Body of pancreas (tissue), 4 donors: ENCODE measurements around the gene HAAO. TPM values are rescaled to one million over a fixed set of nuclear protein-coding genes. Genes with fewer than 3 reads are reported as not detected.

Source experiments
- ATAC-seq: fragments of 150-250 bp; one replicate; pipeline ENCODE4 v1.9.1; 2016
- DNase-seq, 4 donors: peaks; one replicate each; pipeline ENCODE4 v3.0.0-alpha.2; 2019
- H3K27ac ChIP-seq, 4 donors: fragments of 200-600 bp; sonication (generic); 1 replicate in 3 of 4; 2 replicates in 1 of 4; pipeline versions ENCODE4 v1.5.1 to v1.6.1; 2016 to 2019; ENCODE audit warnings: mild to moderate bottlenecking in 1 of 4, mixed read lengths in 1 of 4, moderate library complexity in 1 of 4
- H3K27me3 ChIP-seq, 2 donors: fragments of 200-600 bp; sonication (generic); one replicate each; pipeline ENCODE4 v1.6.0; 2016; ENCODE audit warnings: mild to moderate bottlenecking in 1 of 2
- H3K36me3 ChIP-seq, 2 donors: fragments of 200-600 bp; sonication (generic); replicated peaks in 1 of 2; 2 replicates each; pipeline ENCODE4 v1.5.1; 2016; ENCODE audit warnings: low read depth in 2 of 2; ENCODE audit not compliant: insufficient read depth in 1 of 2
- H3K4me1 ChIP-seq: fragments of 200-600 bp; sonication (generic); one replicate; pipeline ENCODE4 v1.6.0; 2016
- H3K4me3 ChIP-seq, 2 donors: fragments of 200-600 bp; sonication (generic); 1 replicate in 1 of 2; 2 replicates in 1 of 2; pipeline ENCODE4 v1.5.1; 2016 to 2019
- H3K9me3 ChIP-seq, 3 donors: fragments of 200-600 bp; sonication (generic); 1 replicate in 2 of 3; 2 replicates in 1 of 3; pipeline ENCODE4 v1.5.1; 2016
- POLR2A ChIP-seq, 3 donors: fragments of 450-650 bp; IDR thresholded peaks; one replicate each; pipeline ENCODE4 v1.6.1; 2016; ENCODE audit warnings: antibody characterized with exemption in 3 of 3, mild to moderate bottlenecking in 2 of 3
- WGBS, 2 donors: methylation state at CpG; one replicate each; pipeline ENCODE4 v1.1.5; 2017; 5-methylcytosine and 5-hydroxymethylcytosine counted together
- intact Hi-C: fragments of 100-400 bp; cut with DNase I; formaldehyde crosslinking; loops from one replicate; pipeline ENCODE4 v1.15.1; 2023
- total RNA-seq, 2 donors: library from RNA; depleted of rRNA; stranded (reverse); fragments of >200 nt; gene quantifications; one replicate each; pipeline ENCODE4 v1.1.0, GENCODE V29; 2016
- TF ChIP-seq, protein P1 (sequence below), 7 experiments: fragments of 450-650 bp in 4 of 7; fragments of 200-600 bp in 3 of 7; sonication (generic) in 3 of 7; IDR thresholded peaks; one replicate each; pipeline ENCODE4 v1.5.1; 2016 to 2019; ENCODE audit warnings: antibody characterized with exemption in 7 of 7

Gene HAAO
- total RNA-seq, 2 donors from 2014 or later: 30.3 to 30.9 TPM

DNA sequence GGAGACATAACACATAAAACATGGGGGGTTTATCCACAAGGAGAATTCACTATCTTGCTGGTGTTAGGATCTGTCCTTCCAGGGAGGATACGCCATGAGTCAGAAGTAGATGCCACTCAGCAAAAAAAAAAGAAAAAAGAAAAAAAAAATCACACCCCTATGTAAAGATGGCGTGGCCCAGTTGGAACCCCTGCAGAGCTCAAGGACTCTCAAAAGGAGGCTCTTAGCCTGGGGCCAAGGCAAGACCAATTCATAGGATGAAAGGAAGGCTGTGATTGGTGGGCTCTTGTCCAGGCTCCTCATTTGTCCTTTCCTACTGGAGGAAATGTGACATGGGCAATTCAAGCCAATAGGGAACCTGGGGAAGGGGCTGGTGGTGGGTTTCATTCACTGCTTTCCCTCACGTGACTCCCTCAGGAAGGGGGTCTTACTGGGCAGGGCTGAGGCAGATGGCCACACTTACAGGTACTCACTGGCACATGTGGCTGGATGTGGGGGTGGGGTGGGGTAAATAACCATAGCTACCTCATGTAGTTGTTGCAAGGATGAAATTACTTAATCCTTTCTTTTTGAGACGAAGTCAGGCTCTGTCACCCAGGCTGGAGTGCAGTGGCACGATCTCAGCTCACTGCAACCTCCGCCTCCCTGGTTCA lies 38.7 kb upstream of the HAAO start:
- no peak for DNase-seq
- H3K27ac ChIP-seq: no peak overlapping the region
- no peak for ATAC-seq
- intact Hi-C loops: no loop called here
- WGBS, 2 donors: 90 to 91% methylated on average over 6 of the region's 6 CpGs
- peaks cover 10% of the 10 kb centered on the region for H3K4me1 ChIP-seq
- no peak overlapping the region for H3K4me3 ChIP-seq
- no peaks in the 10 kb centered on the region for H3K36me3 ChIP-seq
- no peaks in the 10 kb centered on the region for H3K9me3 ChIP-seq
- H3K27me3 ChIP-seq: no peaks in the 10 kb centered on the region
- no peak for TF ChIP-seq POLR2A (IDR thresholded peaks at IDR 0.05)
- TF ChIP-seq, protein P1, sequence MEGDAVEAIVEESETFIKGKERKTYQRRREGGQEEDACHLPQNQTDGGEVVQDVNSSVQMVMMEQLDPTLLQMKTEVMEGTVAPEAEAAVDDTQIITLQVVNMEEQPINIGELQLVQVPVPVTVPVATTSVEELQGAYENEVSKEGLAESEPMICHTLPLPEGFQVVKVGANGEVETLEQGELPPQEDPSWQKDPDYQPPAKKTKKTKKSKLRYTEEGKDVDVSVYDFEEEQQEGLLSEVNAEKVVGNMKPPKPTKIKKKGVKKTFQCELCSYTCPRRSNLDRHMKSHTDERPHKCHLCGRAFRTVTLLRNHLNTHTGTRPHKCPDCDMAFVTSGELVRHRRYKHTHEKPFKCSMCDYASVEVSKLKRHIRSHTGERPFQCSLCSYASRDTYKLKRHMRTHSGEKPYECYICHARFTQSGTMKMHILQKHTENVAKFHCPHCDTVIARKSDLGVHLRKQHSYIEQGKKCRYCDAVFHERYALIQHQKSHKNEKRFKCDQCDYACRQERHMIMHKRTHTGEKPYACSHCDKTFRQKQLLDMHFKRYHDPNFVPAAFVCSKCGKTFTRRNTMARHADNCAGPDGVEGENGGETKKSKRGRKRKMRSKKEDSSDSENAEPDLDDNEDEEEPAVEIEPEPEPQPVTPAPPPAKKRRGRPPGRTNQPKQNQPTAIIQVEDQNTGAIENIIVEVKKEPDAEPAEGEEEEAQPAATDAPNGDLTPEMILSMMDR (IDR thresholded peaks at IDR 0.05): no peak

DNA sequence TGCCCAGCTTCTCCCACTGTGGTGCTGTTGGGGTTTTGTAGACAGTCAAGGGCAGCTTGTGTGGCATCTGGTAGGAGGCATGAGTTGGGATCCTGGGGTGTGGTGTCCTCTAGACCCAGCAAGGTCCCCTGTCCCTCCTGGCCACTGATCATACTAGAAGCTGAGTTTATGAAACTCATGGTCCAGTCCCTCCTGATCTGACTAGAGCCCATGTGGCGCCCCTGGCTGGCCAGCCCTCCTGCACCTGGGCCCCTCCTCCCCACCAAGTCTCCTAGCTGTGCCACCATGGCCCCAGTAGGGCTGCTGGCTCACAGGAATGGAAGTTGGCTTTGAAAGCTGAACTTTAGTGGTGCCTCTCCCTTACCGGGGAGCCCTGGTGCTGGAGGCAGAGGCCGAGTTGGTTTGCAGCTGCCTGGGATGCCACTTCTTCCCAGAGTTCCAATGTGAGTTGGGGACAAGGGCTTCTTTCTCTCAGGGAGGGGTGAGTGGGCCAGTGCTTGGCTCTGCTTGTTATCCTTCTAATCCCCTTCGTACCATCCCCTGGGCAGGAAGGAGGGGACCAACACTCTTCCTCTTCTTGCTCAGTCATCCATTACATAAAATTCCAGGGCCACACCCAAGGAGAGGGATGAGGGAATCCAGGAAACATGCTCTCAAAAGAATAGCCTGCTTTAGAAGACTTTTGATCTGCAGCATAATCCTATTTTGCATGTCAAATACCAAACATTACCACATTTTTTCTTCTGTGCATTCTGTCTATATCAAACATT lies 37.5 kb upstream of the HAAO start:
- Histone ChIP-seq H3K27ac (no peak overlapping the region), H3K9me3 (no peaks in the 10 kb centered on the region), H3K36me3 (no peaks in the 10 kb centered on the region), H3K4me1 (peaks cover 10% of the 10 kb centered on the region), H3K4me3 (no peak overlapping the region), H3K27me3 (no peaks in the 10 kb centered on the region)
- TF ChIP-seq, protein P1 (IDR thresholded peaks at IDR 0.05): no peak
- no peak for TF ChIP-seq POLR2A (IDR thresholded peaks at IDR 0.05)
- WGBS, 2 donors: 53 to 64% methylated on average over 3 to 4 of the region's 4 CpGs
- intact Hi-C loops: no loop called here
- no peak for DNase-seq
- ATAC-seq: no peak

DNA sequence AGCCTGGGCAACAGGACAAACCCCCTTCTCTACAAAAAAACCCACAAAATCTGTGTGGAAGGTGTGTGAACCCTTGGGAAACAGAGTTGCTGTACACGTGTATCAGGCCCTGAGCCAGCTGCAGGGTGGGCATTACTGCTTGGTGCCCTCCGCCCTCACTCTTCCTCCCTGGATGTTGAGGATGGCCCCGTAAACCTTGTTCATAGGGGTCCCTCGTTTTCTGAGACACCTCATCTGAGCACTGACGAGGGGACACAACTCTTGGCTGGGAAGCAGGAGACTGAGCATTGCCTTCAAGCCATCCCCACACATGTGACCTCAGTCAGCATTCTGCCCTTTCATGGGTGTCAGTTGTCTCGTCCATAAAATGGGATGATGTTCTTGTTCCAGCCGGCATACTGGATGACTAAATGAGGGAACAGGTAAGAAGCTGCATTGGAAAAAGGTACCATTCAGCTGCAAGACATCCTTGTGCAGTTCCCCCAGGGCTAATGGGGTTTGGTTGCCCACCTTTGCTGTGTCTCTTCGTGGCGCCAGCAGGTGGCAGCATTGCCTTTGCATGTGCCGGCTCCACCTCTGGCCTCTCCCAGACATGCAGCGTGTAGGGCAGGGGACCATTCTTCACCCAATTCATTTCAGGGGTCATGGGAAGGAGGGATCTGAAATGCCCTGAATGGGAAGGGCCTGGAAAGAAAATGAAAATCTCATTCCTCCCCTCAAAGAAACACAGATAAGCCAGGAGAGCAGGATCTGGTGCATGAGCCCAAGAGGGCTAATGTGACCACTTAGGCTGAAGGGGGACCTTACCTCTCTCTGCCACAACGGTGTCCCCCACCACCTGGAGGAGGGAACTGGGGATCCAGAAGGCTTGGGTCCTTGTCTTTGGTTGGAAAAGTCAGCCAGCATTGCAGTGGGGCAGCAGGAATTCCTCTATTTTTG lies 36.4 kb upstream of the HAAO start:
- H3K27ac ChIP-seq: no peak overlapping the region
- 12 to 24% methylated on average over 8 to 12 of the region's 12 CpGs for WGBS, 2 donors
- DNase-seq (peak; percentile 67 to 79 (median 74)), ATAC-seq (peak; percentile 80)
- H3K27me3 ChIP-seq: no peaks in the 10 kb centered on the region
- H3K36me3 ChIP-seq: no peaks in the 10 kb centered on the region
- H3K9me3 ChIP-seq: no peaks in the 10 kb centered on the region
- intact Hi-C loops: no loop called here
- TF ChIP-seq POLR2A (IDR thresholded peaks at IDR 0.05): no peak
- TF ChIP-seq, protein P1 (IDR thresholded peaks at IDR 0.05): peak; percentile 76 to 89 (median 86)
- no peak overlapping the region for H3K4me3 ChIP-seq
- H3K4me1 ChIP-seq: peaks cover 10% of the 10 kb centered on the region

DNA sequence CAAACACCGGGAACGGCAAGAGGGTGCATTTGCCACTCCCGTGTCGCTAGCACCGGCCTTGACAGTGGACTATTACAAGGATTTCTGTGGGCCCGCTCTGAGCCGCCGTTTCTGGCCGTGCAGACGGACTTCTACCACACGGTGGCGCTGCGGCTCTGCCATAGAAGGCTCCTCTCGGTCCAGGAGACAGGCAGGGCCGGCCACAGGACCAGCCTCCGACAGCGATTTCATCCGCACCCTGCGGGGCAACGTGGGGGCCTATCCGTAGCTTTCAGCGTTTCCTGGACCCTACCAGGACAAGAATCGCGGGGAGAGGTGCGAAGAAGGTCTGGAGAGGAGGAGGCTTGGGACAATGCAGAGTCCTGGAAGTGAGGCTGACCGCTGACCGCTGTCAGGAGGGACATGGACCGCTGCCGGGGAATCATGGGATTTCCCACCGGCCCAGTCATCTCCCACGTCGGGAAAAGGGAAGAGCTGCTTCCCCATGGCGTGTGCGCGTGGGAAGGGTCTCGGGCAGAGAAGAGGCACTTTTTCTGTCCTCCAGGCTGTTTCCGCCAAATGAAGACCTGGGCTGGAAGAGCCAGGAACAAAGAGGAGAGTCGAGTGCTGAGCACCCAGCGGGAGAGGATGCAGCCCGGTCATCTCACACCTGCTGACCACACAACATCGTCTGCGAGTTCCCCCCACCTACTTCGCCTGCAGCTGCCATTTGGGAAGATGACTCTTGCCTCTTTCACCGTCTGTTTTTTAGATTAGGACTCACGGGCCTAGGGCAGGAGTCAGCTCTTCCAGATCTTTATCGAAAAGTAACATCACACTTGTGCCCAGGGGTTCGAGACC lies 35.5 kb upstream of the HAAO start:
- H3K27ac ChIP-seq: no peak overlapping the region
- peaks cover 10% of the 10 kb centered on the region for H3K4me1 ChIP-seq
- WGBS, 2 donors: 25 to 32% methylated on average over 30 to 46 of the region's 47 CpGs
- intact Hi-C loops: no loop called here
- no peaks in the 10 kb centered on the region for H3K36me3 ChIP-seq
- no peak overlapping the region for H3K4me3 ChIP-seq
- ATAC-seq (peak; percentile 94), DNase-seq (peak; percentile 90 to 93 (median 92))
- H3K9me3 ChIP-seq: no peaks in the 10 kb centered on the region
- H3K27me3 ChIP-seq: no peaks in the 10 kb centered on the region
- TF ChIP-seq, protein P1 (IDR thresholded peaks at IDR 0.05): peak; percentile 90 to 97 (median 92)
- TF ChIP-seq POLR2A (IDR thresholded peaks at IDR 0.05): no peak
